Esophagus squamous epithelium (tissue), 5 donors: Measurements from ENCODE around the gene ABHD12. TPM values are rescaled to one million over a fixed set of nuclear protein-coding genes. Genes with fewer than 3 reads are reported as not detected.

Experiments used
- DNase-seq: peaks from one replicate; lab custom pipeline; 2025; lab: John Stamatoyannopoulos, UW
- H3K27ac ChIP-seq, 4 donors: fragments of 200-600 bp; sonication (generic); one replicate each; pipeline ENCODE4 v1.5.1; 2016 to 2019; ENCODE audit warnings: mild to moderate bottlenecking in 1 of 4
- H3K27me3 ChIP-seq, 4 donors: fragments of 200-600 bp; sonication (generic); 1 replicate in 3 of 4; 2 replicates in 1 of 4; pipeline versions ENCODE4 v1.5.1 to v1.6.0; 2017 to 2021; ENCODE audit warnings: antibody characterized with exemption in 1 of 4
- H3K36me3 ChIP-seq, 3 donors: fragments of 200-600 bp; sonication (generic); one replicate each; pipeline ENCODE4 v1.5.1; 2016 to 2019
- H3K4me1 ChIP-seq, 3 donors: fragments of 200-600 bp; sonication (generic); one replicate each; pipeline ENCODE4 v1.5.1; 2017 to 2019
- H3K4me3 ChIP-seq, 4 donors: fragments of 200-600 bp; sonication (generic); 1 replicate in 3 of 4; 2 replicates in 1 of 4; pipeline ENCODE4 v1.5.1; 2016 to 2019; ENCODE audit warnings: mild to moderate bottlenecking in 2 of 4, moderate library complexity in 1 of 4
- H3K9me3 ChIP-seq, 3 donors: fragments of 200-600 bp; sonication (generic); one replicate each; pipeline ENCODE4 v1.5.1; 2016 to 2019
- CTCF ChIP-seq, 6 experiments: fragments of 450-650 bp in 4 of 6; fragments of 200-600 bp in 2 of 6; sonication (generic) in 2 of 6; IDR thresholded peaks; one replicate each; pipeline ENCODE4 v1.5.1; 2016 to 2019; ENCODE audit warnings: antibody characterized with exemption in 6 of 6, mild to moderate bottlenecking in 4 of 6, moderate library complexity in 4 of 6
- POLR2A ChIP-seq, 4 donors: fragments of 450-650 bp; IDR thresholded peaks; one replicate each; pipeline ENCODE4 v1.6.1; 2017; ENCODE audit warnings: antibody characterized with exemption in 4 of 4, mild to moderate bottlenecking in 4 of 4, moderate library complexity in 3 of 4
- WGBS, 2 donors: methylation state at CpG; one replicate each; pipeline ENCODE4 v1.1.5; 2018; 5-methylcytosine and 5-hydroxymethylcytosine counted together
- intact Hi-C: fragments of 100-400 bp; cut with DNase I; formaldehyde crosslinking; loops from one replicate; pipeline ENCODE4 v1.15.0; 2022
- total RNA-seq, 4 donors: library from RNA; depleted of rRNA; stranded (reverse); fragments of >200 nt; gene quantifications; one replicate each; pipeline ENCODE4 v1.1.0, GENCODE V29; 2016
- donor health status: DM: yes; HTN: yes; CAD: no.

ABHD12 gene
- total RNA-seq, 4 donors from 2014 or later, result 23.8 to 62.1 (median 36.4) TPM

- H3K36me3 ChIP-seq, result peaks cover 0 to 3% (median 0%) of the 10 kb centered on the region in 3 donors
- DNase-seq, result no peak
- no peaks in the 10 kb centered on the region for H3K4me1 ChIP-seq
- no peaks in the 10 kb centered on the region for H3K27me3 ChIP-seq
- H3K27ac ChIP-seq, result no peak overlapping the region
- TF ChIP-seq POLR2A (IDR thresholded peaks at IDR 0.05) (no peak), CTCF (IDR thresholded peaks at IDR 0.05) (no peak)
- no peak overlapping the region for H3K4me3 ChIP-seq
- WGBS, 2 donors, result 64 to 87% methylated on average over 2 of the region's 2 CpGs
- H3K9me3 ChIP-seq, result no peaks in the 10 kb centered on the region
- intact Hi-C loops, result no loop called here
Observed at GRCh38 chr20:25376886-25377285, 13.7 kb downstream of the ABHD12 start.

GRCh38 chr20:25376236-25376635 lies 14.4 kb downstream of the ABHD12 start:
- H3K36me3 ChIP-seq, result no peaks in the 10 kb centered on the region
- H3K4me1 ChIP-seq, result no peaks in the 10 kb centered on the region
- intact Hi-C loops, result no loop called here
- WGBS, 2 donors, result 93 to 95% methylated on average over 4 of the region's 4 CpGs
- DNase-seq, result no peak
- H3K9me3 ChIP-seq, result no peaks in the 10 kb centered on the region
- TF ChIP-seq CTCF (IDR thresholded peaks at IDR 0.05), result no peak
- H3K27ac ChIP-seq, result no peak overlapping the region
- H3K4me3 ChIP-seq, result no peak overlapping the region
- H3K27me3 ChIP-seq, result no peaks in the 10 kb centered on the region

- intact Hi-C loops, result no loop called here
- no peaks in the 10 kb centered on the region for H3K4me1 ChIP-seq
- no peaks in the 10 kb centered on the region for H3K27me3 ChIP-seq
- TF ChIP-seq POLR2A (IDR thresholded peaks at IDR 0.05) (no peak), CTCF (IDR thresholded peaks at IDR 0.05) (no peak)
- no peak overlapping the region for H3K27ac ChIP-seq
- 82 to 85% methylated on average over 2 of the region's 2 CpGs for WGBS, 2 donors
- H3K36me3 ChIP-seq, result no peaks in the 10 kb centered on the region
- H3K9me3 ChIP-seq, result no peaks in the 10 kb centered on the region
- H3K4me3 ChIP-seq, result no peak overlapping the region
- DNase-seq, result no peak
Observed at GRCh38 chr20:25374842-25375241, 15.8 kb downstream of the ABHD12 start.

- intact Hi-C loops, result no loop called here
- TF ChIP-seq POLR2A (IDR thresholded peaks at IDR 0.05) (no peak), CTCF (IDR thresholded peaks at IDR 0.05) (no peak)
- WGBS, 2 donors, result 68 to 88% methylated on average over 10 of the region's 10 CpGs
- H3K27ac ChIP-seq, result peak overlapping the region in 3 of 4 donors; percentile 20 to 43 (median 23)
- H3K4me3 ChIP-seq, result no peak overlapping the region
- H3K4me1 ChIP-seq, result no peaks in the 10 kb centered on the region
- no peaks in the 10 kb centered on the region for H3K27me3 ChIP-seq
- no peaks in the 10 kb centered on the region for H3K36me3 ChIP-seq
- DNase-seq, result no peak
- H3K9me3 ChIP-seq, result no peaks in the 10 kb centered on the region
Observed at GRCh38 chr20:25372584-25373336, 17.9 kb downstream of the ABHD12 start.

GRCh38 chr20:25369971-25370370 lies 20.7 kb downstream of the ABHD12 start:
- no peak overlapping the region for H3K4me3 ChIP-seq
- DNase-seq, result no peak
- 85 to 92% methylated on average over 2 of the region's 2 CpGs for WGBS, 2 donors
- TF ChIP-seq CTCF (IDR thresholded peaks at IDR 0.05), result no peak
- TF ChIP-seq POLR2A (IDR thresholded peaks at IDR 0.05), result no peak
- intact Hi-C loops, result no loop called here
- H3K4me1 ChIP-seq, result no peaks in the 10 kb centered on the region
- H3K27ac ChIP-seq, result no peak overlapping the region
- no peaks in the 10 kb centered on the region for H3K27me3 ChIP-seq
- H3K36me3 ChIP-seq, result no peaks in the 10 kb centered on the region
- H3K9me3 ChIP-seq, result no peaks in the 10 kb centered on the region
